Measurements from ENCODE around the gene PPP4C.

Gene PPP4C

GRCh38 chr16:30079480-30079879 lies 3.7 kb downstream of the PPP4C start:
- DNase-seq (ENCODE audit: extremely low read depth in 1 of 2, low read depth in 1 of 2): no peak

DNA sequence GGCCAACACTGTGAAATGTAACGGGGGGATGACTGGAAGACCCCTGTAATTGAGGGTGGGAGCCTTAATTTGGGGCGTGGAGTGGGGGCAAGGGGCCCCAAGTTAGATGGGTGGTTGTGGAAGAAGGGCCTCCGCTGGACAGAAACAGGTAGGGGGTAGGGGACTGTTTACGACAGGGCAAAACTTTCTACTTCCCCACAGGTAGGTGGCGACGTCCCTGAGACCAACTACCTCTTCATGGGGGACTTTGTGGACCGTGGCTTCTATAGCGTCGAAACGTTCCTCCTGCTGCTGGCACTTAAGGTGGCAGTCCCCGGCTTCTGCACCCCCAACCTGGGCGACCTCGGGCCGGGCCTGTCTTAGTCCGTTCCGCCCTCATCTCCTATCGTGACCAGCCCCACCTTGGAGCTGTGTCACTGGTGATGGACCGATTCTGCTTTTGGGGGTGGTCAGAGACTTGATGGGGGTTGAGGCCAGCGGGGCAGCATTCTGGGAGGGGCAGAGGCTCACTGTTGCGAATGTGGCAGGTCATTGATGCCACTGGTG lies 6.8 kb downstream of the PPP4C start:
- no peak for DNase-seq (ENCODE audit: extremely low read depth in 1 of 2, low read depth in 1 of 2)

DNA sequence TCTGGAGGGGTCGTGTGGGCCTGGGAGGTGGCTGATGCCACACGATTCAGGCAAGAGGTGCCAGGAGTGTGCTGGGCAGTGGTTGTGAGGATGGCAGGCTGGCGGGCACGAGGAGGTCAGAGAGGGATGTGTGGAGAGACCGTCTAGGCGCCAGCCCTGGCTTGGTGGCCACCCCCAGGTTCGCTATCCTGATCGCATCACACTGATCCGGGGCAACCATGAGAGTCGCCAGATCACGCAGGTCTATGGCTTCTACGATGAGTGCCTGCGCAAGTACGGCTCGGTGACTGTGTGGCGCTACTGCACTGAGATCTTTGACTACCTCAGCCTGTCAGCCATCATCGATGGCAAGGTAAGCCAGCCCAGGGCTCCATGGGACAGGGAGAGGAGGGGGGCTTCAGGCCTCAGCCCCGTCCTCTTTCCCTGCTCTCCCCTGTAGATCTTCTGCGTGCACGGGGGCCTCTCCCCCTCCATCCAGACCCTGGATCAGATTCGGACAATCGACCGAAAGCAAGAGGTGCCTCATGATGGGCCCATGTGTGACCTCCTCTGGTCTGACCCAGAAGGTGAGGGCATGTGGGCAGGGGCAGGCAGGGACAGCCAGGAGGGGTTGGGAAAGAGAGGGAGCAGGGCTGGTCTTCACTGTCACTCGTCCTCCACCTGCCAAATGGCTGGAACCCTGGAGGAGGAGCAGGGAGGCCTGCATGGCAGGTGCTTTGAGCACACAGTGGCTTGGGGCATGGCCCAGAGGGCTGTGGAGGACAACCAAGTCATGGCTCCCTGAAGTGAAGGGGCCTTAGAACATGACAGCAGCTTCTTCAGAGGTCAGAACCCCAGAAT lies 7.6 kb downstream of the PPP4C start:
- no peak for DNase-seq (ENCODE audit: extremely low read depth in 1 of 2, low read depth in 1 of 2)

DNA sequence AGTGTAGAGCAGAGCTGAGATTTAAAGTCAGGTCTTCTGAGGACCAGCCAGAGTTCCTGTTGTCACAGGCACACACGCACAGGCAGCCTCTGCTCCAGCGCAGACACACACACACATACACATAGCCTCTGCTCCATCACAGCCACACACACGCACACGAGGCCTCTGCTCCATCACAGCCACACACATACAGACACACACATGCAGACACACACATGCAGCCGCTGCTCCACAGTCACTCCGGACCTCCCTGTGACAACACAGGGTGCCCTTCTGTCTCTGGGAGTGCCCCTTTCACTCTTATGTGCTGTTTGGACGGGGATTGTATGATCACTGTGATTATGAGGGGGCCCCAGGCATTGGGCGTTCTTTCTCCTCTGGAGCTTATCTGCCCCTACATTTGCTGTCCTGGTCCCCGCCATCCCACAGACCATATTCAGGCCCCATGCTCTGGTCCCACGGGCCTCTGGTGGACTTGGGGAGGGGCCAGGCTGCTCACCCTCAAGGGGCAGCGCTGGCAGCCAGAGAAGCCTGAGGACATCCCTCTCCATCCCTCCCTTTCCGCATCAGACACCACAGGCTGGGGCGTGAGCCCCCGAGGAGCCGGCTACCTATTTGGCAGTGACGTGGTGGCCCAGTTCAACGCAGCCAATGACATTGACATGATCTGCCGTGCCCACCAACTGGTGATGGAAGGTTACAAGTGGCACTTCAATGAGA lies 8.5 kb downstream of the PPP4C start:
- DNase-seq (ENCODE audit: extremely low read depth in 1 of 2, low read depth in 1 of 2): no peak

DNA sequence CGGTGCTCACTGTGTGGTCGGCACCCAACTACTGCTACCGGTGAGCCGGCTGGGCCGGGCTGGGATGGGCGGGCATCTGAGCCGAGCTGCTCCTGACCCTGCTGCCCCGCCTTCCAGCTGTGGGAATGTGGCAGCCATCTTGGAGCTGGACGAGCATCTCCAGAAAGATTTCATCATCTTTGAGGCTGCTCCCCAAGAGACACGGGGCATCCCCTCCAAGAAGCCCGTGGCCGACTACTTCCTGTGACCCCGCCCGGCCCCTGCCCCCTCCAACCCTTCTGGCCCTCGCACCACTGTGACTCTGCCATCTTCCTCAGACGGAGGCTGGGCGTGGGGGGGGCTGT lies 9.0 kb downstream of the PPP4C start:
- DNase-seq (ENCODE audit: extremely low read depth in 1 of 2, low read depth in 1 of 2): no peak

GRCh38 chr16:30085247-30085646 lies 9.5 kb downstream of the PPP4C start:
- DNase-seq (ENCODE audit: extremely low read depth in 1 of 2, low read depth in 1 of 2): no peak

- no peak for DNase-seq (ENCODE audit: extremely low read depth in 1 of 2, low read depth in 1 of 2)
Measured at GRCh38 chr16:30085820-30086219, 10.0 kb downstream of the PPP4C start.

DNA sequence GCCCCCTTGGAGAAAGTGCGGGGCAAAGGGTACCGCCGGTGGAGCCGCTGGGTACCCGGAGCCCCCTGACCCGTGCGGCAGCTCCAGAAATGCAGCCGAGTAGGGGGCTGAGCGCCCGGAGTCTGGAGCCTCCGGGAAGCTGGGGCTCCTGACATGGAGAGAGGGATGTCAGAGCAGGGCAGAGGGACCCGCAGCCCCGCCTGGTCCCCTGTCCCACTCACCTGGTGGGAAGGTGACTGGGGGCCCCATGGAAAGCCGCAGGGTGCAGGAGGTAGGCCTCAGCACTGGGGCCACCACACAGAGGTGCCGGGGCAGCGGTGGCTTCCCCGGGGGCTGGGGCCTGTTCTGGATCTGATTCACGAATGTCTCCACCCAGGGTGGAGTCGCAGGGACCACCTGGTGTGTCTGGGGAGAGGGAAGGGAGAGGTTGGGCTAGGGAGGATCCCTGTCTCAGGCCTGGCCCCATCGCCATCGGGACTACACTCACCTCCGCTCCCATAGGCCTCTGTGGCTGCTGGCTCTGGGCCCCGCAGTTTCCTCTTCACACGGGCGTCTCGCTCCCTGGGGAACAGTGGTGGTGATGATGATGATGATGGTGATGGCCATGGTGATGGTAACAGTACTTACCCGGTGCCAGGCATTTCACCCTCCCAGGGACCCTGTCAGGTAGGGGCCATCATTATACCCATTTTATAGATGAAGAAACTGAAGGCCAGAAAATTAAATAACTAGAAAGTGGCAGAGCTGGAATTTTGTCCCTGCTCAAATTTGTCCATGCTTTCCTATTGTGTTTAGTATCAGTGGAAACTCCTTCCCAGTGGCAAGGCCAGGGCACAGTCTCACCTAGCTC lies 10.7 kb downstream of the PPP4C start:
- no peak for DNase-seq (ENCODE audit: extremely low read depth in 1 of 2, low read depth in 1 of 2)

GRCh38 chr16:30087181-30087898 lies 11.5 kb downstream of the PPP4C start:
- no peak for DNase-seq (ENCODE audit: extremely low read depth in 1 of 2, low read depth in 1 of 2)

- no peak for DNase-seq (ENCODE audit: extremely low read depth in 1 of 2, low read depth in 1 of 2)
Measured at GRCh38 chr16:30088237-30088831, 12.5 kb downstream of the PPP4C start.

DNA sequence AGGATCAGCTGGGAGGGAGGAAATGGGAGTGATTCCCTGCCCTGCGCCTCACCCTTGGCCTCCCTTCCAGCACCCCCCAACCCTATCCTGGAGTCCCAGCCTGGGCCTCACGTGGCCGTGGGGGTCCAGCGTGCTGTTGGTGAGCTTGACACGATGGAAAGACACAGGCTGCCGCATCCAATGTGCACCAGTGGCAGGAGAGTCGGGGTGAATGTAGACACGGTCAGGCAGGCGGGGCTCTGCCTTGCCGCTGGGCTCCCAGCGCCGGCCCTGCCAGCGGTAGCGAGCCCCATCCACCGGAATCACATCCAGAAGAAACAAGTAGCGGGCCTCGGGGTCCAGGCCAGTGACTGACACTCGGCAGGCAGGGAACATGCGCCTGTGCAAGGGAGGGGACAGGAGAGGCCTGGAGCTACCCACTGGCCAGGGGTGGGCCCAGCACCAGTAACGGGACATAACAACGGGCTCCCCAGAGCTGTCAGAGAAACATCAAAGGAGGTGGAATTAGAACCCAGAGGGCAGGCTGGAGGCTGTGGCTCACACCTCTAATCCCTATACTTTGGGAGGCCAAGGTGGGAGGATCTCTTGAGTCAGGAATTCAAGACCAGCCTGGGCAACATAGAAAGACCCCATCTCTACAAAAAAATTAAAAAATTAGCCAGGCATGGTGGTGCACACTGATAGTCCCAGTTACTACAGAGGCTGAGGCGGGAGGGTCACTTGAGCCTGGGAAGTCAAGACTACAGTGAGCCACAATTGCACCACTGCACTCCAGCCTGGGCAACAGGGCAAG lies 13.2 kb downstream of the PPP4C start:
- DNase-seq (ENCODE audit: extremely low read depth in 1 of 2, low read depth in 1 of 2): no peak

- DNase-seq (ENCODE audit: extremely low read depth in 1 of 2, low read depth in 1 of 2): no peak
Measured at GRCh38 chr16:30090610-30091331, 15.0 kb downstream of the PPP4C start.

DNA sequence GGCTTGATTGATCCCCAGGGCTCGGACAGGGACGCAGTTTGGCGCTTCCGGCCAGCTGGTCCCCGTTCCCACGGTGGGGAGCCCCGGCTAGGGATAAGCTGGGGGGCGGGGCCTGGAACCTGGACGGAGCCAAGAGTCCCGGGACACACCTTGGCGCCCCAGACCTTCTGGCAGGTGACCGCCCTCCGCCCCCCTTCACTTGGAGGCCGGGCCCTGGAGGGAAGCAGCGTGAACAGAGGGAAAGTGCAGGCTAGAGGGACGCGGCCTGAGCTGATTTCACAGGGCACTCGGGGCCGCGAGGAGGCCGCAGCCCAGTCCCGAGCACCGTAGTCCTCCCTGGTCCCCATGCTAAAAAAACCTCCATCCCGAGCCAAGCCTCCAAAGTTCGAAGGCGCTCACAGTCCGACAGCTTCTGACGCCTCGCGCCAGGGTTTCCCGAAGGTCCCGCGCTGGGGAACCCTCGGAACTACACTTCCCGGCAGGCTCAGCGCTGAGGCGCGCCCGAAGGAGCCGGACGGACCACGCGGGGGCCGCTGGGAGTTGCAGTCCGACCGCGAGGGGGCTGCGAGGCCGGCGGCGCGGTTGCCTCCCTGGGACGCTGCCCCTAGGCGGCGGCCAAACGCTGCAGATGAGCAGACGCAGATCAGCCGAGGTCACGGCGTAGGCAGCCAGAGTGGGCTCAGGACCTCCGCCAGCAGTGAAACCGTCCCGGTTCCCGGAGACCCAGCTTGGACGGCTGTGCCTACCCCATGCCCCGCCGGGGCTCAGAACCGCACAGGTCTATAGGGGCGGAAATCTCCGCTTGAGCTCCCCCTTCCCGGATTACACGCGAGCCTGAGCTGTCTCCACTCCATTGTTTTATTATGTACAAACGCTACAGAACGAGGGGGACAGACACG lies 15.9 kb downstream of the PPP4C start, which contains the start of gene TBX6:
TBX6 (minus strand) TSS at position 451 of the 899 bp plus-strand sequence. CDS start 731 bp downstream, outside the sequence.
- peak; percentile 73 to 92 for DNase-seq (ENCODE audit: extremely low read depth in 1 of 2, low read depth in 1 of 2)

GRCh38 chr16:30092373-30093010 lies 16.7 kb downstream of the PPP4C start:
- peak in 1 of 2 donors; percentile 30 for DNase-seq (ENCODE audit: extremely low read depth in 1 of 2, low read depth in 1 of 2)

- no peak for DNase-seq (ENCODE audit: extremely low read depth in 1 of 2, low read depth in 1 of 2)
Measured at GRCh38 chr16:30094541-30095165, 18.9 kb downstream of the PPP4C start.
